NCI-H187 treated with DMSO at 0.1 percent for 48 hours (cell line): ENCODE results near the gene MMEL1.

Experiments used
- DNase-seq: peaks from one replicate; lab custom pipeline; 2025; lab: John Stamatoyannopoulos, UW

Gene MMEL1

DNA sequence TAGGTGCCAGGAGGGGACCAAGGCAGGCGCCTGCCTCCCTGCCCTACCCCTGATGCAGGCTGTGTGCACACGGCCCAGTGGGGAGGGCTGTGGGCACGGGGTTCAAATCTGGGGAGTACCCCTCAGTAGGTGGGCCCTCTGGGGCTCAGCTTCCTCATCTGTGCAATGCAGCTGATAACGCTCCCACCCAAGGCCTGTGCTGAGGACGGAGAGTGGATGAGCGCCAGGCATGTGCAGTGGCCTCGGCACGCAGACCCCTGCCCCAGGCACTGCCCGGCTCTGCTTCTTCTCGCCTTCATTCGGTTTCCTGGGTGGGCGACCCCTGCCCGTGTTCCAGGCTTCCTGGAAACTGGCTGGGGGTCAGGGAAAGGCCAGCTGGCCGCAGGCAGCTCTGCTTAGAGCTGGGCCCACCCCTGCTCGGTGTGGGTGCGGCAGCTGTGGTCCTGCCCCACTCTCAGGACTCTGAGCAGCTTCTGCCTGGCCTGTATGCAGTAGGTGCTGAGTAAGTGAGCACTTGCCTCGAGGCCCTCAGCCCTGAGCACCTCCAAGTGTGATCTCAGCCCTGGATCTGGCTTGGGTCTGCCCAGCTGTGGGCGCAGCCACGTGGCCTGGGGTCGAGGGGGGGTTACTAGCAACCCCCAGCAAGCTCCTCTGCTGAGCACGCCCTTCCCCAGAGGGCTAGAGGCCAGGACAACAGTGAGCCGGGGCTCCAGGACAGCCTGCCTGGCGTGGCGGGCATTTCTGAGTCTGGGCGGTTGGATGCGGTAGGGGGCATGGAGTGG is 88.5 kb downstream of the MMEL1 start:
- DNase-seq = no peak

DNA sequence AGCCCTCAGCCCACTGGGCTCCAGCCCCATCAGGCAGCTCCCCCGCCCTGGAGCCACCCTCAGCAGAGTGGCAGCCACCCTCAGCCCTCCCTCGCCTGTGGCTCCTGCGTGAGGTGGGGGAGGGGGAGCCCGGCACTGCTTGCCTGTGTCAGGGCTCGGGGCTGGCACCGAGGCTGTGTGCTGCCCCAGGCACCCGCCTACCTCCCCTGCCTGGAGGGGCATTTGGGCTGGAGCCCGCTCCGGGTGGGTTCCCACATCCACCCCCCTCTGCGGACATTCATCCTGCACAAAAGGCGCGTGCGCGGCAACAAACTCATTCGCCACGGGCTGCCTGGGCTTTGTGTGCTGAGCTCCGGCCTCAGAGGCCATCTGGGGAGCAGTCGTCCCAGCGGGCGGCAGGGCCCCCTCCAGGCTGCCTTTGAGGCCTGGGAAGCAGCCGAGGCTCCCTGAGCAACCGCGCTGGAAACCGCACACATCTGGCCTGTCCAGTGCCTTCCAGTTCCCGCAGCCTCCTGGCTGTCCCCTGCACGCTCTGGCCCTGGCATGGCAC is 89.2 kb downstream of the MMEL1 start:
- no peak for DNase-seq

DNA sequence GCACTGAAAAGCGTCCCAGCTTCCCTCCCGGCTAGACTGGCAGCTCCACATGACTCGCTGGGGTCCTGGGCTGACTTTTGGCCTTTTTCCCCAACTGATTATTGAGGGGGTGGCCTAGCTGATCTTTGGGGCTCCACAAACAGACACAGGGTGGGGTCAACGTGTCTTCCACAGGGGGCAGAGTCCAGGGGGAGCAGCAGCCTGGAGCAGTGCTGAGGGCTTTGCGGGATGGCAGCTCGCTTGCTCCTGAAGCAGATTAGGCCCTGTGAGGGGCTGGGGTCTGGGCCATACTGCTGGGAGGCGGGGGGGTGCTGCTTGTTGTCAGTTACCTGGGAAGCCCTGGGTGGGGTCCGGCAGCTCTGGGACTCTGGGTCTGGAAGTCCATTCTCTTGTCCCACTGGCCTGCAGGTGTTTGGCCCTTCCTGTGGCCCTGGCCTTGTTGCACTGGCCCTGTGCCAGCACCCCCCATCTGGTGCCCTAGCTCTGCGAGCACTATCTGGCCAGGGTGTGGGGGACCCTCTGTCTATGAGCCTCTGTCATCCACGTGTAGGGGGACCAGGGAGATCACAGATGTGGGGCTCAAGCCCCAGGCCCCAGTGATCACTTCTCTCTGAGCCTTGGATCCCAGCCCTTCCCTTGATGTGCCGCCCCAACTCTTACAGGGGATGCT is 90.4 kb downstream of the MMEL1 start:
- no peak for DNase-seq

DNA sequence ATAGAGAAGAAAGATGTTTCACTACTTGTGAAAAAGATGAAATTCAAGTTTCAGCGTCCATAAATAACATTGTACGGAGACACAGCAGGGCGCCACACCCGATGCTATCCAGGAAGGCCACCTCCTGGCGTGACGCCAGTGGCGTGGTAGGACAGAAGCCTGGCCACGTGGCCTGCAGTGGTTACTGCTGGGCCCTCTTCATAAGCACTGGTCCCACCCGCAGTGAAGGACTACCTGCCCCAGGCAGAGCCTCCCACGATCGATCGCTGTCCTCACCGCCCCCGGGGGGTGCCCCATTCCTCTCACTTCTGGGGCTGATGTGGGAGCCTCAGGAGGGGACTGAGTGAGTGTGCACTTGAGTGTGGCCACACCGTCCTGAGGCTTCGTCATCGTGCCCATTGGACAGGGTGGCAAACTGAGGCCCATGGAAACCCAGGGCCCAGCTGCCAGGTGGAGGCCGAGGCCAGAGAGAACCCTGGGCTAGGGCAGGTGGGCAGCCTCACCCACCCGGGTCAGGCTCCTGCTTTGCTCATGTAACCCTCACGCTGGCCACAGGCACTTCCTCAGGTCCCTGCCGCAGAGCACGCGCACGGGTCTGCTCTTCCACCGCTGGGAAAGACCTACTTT is 91.1 kb downstream of the MMEL1 start:
- DNase-seq = no peak

DNA sequence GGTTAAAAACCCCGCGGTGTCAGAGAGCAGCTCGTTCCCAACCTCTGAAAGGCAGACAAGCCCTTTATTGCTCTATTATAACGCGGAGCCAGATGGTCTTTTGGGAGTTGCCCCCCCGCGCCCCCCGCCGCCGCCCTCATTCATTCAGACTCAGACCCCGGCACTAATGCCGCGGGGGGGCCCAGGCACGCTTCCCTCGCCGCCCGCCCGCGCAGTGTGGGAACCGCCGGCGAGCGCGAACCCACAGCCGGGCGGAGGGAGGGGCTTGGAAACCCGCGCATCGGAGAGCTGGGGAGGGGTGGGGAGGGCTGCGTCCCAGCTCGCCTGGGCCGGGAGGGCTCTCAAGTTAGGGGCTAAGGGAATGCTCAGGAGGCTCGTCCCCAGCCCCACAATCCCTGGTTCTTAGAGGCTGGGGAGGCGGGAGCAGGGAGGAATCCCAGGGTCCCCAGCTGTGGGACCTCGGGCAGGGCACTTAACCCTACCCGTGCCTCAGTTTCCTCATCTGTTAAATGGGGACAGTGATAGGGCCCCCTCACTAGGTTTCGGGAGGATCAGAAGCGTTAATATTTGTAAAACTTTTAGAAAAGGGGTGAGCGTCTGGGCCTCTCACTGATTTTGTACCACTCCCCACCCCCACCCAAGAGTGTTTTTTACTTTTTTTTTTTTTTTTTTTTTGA is 91.9 kb downstream of the MMEL1 start:
- no peak for DNase-seq
